ENCODE data around the gene ABCA1. TPM values are rescaled to one million over a fixed set of nuclear protein-coding genes. Genes with fewer than 3 reads are reported as not detected.

The ABCA1 gene
- polyA plus RNA-seq, 1 experiment = 36.2 TPM

DNA sequence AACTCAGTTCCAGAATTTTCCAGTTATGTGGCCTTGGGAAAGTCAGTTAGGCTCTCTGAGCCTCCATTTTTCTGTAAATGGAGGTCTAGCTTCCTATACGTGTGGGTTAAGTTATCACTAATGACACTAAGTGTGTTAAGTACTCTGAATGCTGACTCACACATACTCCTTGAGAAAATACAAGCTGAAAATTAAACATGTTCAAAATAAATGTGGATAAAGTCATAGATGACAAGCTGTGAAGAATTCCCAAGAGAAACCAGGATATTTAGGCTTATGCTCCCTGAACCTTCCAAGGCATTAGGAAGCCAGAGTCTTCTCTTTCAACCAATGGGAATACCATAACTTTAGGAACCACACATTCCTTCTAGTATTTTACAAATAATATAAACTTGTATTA is 58.1 kb downstream of the ABCA1 start:
- H3K27me3 ChIP-seq (ENCODE audit: control insufficient read depth, insufficient read depth, low read length) = no peaks in the 10 kb centered on the region
- ChIA-PET POLR2A (no interaction called here), CTCF (interaction anchor here (0.5 to 1.0 kb wide), 3 partner anchors 31 to 375 kb away, joined by 3 to 5 read pairs (median 3); partner anchors contain the start of gene SLC44A1)
- no peaks in the 10 kb centered on the region for H3K36me3 ChIP-seq (ENCODE audit: control insufficient read depth, insufficient read depth, low read length)
- DNase-seq (ENCODE audit: low read depth) = no peak
- no peak overlapping the region for H3K4me3 ChIP-seq (ENCODE audit: low read depth, low read length)
- TF ChIP-seq, protein P1, sequence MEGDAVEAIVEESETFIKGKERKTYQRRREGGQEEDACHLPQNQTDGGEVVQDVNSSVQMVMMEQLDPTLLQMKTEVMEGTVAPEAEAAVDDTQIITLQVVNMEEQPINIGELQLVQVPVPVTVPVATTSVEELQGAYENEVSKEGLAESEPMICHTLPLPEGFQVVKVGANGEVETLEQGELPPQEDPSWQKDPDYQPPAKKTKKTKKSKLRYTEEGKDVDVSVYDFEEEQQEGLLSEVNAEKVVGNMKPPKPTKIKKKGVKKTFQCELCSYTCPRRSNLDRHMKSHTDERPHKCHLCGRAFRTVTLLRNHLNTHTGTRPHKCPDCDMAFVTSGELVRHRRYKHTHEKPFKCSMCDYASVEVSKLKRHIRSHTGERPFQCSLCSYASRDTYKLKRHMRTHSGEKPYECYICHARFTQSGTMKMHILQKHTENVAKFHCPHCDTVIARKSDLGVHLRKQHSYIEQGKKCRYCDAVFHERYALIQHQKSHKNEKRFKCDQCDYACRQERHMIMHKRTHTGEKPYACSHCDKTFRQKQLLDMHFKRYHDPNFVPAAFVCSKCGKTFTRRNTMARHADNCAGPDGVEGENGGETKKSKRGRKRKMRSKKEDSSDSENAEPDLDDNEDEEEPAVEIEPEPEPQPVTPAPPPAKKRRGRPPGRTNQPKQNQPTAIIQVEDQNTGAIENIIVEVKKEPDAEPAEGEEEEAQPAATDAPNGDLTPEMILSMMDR (IDR thresholded peaks at IDR 0.05; ENCODE audit: insufficient read depth, low read depth, low read length) = no peak

DNA sequence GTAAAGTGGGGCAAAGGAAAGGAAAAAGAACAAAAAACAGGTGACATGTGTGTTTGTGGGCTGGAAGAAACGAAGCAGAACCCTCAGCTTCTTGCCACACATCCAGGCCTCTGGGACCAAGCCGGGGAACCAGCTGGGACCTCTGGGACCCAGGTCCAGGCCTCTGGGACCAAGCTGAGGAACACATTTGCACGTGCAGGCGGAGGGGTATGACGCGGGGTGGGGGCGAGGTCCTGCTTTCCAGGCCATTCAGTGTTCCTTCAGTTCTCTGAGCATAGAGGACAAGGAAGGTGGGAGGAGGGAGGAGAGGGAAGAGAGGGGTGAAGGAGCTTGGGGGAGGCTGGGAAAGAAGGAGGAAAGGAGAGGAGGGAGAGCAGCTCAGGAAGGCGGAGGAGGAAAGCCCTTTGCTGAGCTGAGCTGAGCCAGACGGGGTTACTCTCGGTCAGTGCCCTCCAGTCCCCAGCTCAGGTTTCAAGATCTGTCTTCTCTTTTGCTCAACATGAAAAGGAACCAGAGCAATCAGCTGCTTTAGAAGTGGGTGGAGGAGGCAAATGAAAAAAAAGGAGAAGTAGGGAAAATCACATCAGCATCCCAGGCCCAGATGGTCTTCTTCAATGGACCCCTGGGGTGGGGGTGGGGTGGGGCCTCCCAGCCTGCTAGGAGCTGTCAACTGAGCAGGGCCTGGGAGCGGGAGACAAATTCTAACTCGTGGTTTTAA is 59.1 kb downstream of the ABCA1 start:
- CTCF ChIA-PET = interaction anchor here (0.6 to 1.4 kb wide), 4 partner anchors 9 to 291 kb away, joined by 3 to 9 read pairs (median 3); partner anchors contain the start of gene ABCA1
- 0 out of 2 replicates have a peak, but pooled peaks cover 1% of the 10 kb centered on the region for H3K36me3 ChIP-seq (ENCODE audit: control insufficient read depth, insufficient read depth, low read length)
- POLR2A ChIA-PET = interaction anchor here (0.6 kb wide), 3 partner anchors 101 to 378 kb away, joined by 3 to 21 read pairs (median 8); no protein-coding TSS in a partner anchor
- no peak overlapping the region for H3K4me3 ChIP-seq (ENCODE audit: low read depth, low read length)
- no peaks in the 10 kb centered on the region for H3K27me3 ChIP-seq (ENCODE audit: control insufficient read depth, insufficient read depth, low read length)
- peak; percentile 49 for DNase-seq (ENCODE audit: low read depth)
- TF ChIP-seq, protein P1 (IDR thresholded peaks at IDR 0.05; ENCODE audit: insufficient read depth, low read depth, low read length) = no peak

DNA sequence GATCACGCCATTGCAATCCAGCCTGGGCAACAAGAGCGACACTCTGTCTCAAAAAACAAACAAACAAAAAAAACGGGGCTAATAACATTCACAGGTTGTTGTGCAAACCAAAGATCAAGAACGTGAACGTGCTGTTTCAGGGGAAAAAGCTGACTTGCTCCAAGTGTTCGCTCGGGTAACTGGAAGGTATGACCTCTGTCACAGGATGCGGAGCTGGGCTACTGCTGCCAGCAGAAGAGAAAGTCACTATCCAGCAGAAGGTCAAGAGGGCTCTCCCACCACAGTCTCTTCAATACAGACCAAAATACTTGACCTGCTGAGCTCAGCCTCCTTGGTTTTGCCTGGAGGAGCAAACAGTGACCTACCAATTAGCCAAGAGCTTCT is 59.7 kb downstream of the ABCA1 start:
- no peak for DNase-seq (ENCODE audit: low read depth)
- TF ChIP-seq, protein P1 (IDR thresholded peaks at IDR 0.05; ENCODE audit: insufficient read depth, low read depth, low read length) = no peak
- 0 out of 2 replicates have a peak, but pooled peaks cover 1% of the 10 kb centered on the region for H3K36me3 ChIP-seq (ENCODE audit: control insufficient read depth, insufficient read depth, low read length)
- ChIA-PET CTCF (interaction anchor here (0.6 to 1.4 kb wide), 4 partner anchors 9 to 291 kb away, joined by 3 to 9 read pairs (median 3); partner anchors contain the start of gene ABCA1), POLR2A (interaction anchor here (0.6 kb wide), 2 partner anchors 102 to 378 kb away, joined by 3 to 8 read pairs; no protein-coding TSS in a partner anchor)
- H3K4me3 ChIP-seq (ENCODE audit: low read depth, low read length) = no peak overlapping the region
- H3K27me3 ChIP-seq (ENCODE audit: control insufficient read depth, insufficient read depth, low read length) = no peaks in the 10 kb centered on the region

DNA sequence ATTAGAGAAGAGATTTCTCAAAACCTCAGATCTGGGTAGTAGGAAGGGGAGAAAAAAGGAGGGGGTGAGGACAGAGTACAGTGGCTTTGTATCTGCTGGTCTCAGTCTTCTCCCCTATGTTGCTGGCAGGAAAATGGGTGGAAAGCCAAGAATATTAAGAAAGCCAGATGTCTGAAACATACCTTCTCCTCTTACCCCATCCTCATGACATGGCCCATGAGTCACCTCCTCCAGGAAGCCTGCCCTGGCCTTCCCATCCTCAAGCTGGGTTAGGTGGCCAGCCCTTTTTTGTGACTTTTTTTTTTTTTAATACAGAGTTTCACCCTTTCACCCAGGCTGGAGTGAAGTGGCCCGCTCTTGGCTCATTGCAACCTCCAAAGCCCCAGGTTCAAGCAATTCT is 61.8 kb downstream of the ABCA1 start:
- no peaks in the 10 kb centered on the region for H3K27me3 ChIP-seq (ENCODE audit: control insufficient read depth, insufficient read depth, low read length)
- no peak for DNase-seq (ENCODE audit: low read depth)

DNA sequence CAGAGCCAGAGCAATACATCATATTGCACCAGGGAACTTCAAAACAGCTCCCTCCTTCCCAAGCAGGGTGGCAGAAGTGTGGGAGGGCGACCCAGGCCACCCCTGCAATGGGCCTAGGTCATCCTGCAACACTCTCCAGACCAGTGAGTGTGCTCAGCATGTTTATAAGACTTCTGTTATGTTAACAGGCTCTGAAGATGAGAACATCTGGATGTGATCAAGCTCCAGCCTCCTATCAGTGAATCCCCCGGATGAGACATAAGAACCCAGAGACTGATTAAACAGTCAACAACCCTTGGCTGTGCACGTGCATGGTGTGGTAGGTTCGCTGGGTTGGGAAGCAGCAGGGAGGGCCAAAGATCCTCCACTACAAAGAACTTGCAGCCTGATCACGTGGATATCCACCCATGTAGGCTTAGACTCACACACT is 63.3 kb downstream of the ABCA1 start:
- ChIA-PET CTCF (interaction anchor here (0.7 to 7.0 kb wide), 9 partner anchors 17 to 304 kb away, joined by 3 to 75 read pairs (median 8); partner anchors contain the start of gene ABCA1), POLR2A (no interaction called here)
- TF ChIP-seq, protein P1 (IDR thresholded peaks at IDR 0.05; ENCODE audit: insufficient read depth, low read depth, low read length) = no peak
- Histone ChIP-seq H3K36me3 (ENCODE audit: control insufficient read depth, insufficient read depth, low read length) (0 out of 2 replicates have a peak, but pooled peaks cover 1% of the 10 kb centered on the region), H3K27me3 (ENCODE audit: control insufficient read depth, insufficient read depth, low read length) (no peaks in the 10 kb centered on the region), H3K4me3 (ENCODE audit: low read depth, low read length) (no peak overlapping the region)
- peak; percentile 68 for DNase-seq (ENCODE audit: low read depth)

More for the DNA sequence above, 61.8 kb downstream of the ABCA1 start:
- TF ChIP-seq, protein P1 (IDR thresholded peaks at IDR 0.05; ENCODE audit: insufficient read depth, low read depth, low read length) = no peak
- Histone ChIP-seq H3K4me3 (ENCODE audit: low read depth, low read length) (no peak overlapping the region), H3K36me3 (ENCODE audit: control insufficient read depth, insufficient read depth, low read length) (0 out of 2 replicates have a peak, but pooled peaks cover 1% of the 10 kb centered on the region)
- CTCF ChIA-PET = interaction anchor here (1.2 kb wide), 1 partner anchor 283 kb away, joined by 3 read pairs; no protein-coding TSS in a partner anchor
- POLR2A ChIA-PET = no interaction called here

All from BJ (cell line).